Measurements from ENCODE around the gene PARP4.
"Not testable (repeated sequence)": the region's sequence is repeated elsewhere in the genome, so short reads cannot be mapped to it uniquely, and the experiment has no call there.

DNA sequence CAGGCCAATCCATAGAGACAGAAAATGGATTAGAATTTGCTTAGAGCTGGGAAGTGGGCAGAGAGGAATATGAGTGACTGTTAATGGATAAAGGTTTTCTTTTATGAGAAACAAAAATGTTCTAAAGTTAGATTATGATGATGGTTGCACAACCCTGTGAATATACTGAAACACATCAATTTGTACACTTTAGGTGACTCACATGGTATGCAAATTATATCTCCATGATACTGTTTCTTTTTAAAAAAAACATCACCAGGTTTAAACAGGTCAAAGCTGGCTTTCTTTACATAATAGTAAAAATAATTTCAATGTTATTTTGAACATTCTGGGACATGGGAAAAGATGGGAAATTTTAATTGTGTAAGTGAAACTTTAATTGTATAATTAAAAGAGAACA is 131.7 kb downstream of the PARP4 start:
- TF ChIP-seq, protein P1, sequence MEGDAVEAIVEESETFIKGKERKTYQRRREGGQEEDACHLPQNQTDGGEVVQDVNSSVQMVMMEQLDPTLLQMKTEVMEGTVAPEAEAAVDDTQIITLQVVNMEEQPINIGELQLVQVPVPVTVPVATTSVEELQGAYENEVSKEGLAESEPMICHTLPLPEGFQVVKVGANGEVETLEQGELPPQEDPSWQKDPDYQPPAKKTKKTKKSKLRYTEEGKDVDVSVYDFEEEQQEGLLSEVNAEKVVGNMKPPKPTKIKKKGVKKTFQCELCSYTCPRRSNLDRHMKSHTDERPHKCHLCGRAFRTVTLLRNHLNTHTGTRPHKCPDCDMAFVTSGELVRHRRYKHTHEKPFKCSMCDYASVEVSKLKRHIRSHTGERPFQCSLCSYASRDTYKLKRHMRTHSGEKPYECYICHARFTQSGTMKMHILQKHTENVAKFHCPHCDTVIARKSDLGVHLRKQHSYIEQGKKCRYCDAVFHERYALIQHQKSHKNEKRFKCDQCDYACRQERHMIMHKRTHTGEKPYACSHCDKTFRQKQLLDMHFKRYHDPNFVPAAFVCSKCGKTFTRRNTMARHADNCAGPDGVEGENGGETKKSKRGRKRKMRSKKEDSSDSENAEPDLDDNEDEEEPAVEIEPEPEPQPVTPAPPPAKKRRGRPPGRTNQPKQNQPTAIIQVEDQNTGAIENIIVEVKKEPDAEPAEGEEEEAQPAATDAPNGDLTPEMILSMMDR (IDR thresholded peaks at IDR 0.05) = not testable (repeated sequence)
- TF ChIP-seq POLR2A, POLR2AphosphoS5 (IDR thresholded peaks at IDR 0.05): not testable (repeated sequence)
